GM21723 (cell line): ENCODE results near the gene RUSC1.
"Not testable (repeated sequence)": the region's sequence is repeated elsewhere in the genome, so short reads cannot be mapped to it uniquely, and the experiment has no call there.

Source experiments
- ATAC-seq: cut with Tn5 transposase; IDR thresholded peaks from one replicate; pipeline ENCODE4 v1.9.1; 2021; ENCODE audit warnings: mild to moderate bottlenecking, moderate library complexity; ENCODE audit not compliant: unreplicated experiment

RUSC1 gene, protein sequence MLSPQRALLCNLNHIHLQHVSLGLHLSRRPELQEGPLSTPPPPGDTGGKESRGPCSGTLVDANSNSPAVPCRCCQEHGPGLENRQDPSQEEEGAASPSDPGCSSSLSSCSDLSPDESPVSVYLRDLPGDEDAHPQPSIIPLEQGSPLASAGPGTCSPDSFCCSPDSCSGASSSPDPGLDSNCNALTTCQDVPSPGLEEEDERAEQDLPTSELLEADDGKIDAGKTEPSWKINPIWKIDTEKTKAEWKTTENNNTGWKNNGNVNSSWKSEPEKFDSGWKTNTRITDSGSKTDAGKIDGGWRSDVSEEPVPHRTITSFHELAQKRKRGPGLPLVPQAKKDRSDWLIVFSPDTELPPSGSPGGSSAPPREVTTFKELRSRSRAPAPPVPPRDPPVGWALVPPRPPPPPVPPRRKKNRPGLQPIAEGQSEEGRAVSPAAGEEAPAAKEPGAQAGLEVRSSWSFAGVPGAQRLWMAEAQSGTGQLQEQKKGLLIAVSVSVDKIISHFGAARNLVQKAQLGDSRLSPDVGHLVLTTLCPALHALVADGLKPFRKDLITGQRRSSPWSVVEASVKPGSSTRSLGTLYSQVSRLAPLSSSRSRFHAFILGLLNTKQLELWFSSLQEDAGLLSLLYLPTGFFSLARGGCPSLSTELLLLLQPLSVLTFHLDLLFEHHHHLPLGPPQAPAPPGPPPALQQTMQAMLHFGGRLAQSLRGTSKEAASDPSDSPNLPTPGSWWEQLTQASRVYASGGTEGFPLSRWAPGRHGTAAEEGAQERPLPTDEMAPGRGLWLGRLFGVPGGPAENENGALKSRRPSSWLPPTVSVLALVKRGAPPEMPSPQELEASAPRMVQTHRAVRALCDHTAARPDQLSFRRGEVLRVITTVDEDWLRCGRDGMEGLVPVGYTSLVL

DNA sequence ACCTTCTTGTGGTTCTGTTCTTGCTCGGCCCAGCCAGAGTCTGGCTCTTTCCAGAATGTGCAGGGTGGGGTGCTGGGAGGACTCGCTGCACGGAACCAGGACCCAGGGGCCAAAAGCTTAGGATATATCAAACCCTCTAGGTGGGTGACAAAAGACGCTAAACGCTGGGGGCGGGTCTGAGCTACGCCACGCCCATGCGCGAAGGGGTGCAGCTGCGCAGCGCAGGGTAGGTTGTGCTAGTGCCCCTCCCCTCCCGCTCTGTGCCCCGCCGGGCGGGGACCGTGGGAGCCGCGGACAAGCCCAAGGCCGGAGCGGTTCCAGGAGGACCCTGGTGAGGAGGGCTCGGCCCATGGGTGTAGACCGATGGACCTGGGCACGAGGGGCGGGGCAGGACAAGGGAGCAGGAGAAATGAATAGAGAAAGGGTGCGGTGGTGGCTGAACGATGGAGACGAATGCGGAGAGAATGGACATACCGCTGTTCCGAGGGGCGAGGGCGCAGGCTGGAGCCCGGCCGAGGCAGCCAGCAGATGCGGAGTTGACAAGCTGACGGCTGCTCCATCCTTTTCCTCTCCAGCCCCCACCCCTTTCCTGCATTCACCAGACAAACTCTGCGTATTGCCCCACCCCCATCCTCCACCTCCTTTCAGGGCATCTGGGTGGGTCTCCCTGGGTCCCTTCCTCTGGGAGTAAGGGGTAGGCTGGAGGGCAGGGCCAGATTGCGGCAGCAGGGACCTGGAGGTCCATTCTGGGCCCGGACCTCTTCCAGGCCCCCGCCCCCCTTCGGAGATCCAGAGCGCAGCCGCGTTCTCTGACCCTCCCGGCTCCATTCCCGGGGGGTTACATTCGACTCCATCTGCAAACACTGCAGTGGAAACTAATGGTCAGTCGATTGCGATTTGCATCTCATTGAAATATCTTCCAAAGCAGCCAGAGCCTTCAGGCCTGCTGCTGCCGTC lies at the start of gene RUSC1:
RUSC1 (plus strand) TSS at position 234 of the 957 bp plus-strand sequence. CDS start 880 bp downstream, outside the sequence.
- ATAC-seq, result no peak

DNA sequence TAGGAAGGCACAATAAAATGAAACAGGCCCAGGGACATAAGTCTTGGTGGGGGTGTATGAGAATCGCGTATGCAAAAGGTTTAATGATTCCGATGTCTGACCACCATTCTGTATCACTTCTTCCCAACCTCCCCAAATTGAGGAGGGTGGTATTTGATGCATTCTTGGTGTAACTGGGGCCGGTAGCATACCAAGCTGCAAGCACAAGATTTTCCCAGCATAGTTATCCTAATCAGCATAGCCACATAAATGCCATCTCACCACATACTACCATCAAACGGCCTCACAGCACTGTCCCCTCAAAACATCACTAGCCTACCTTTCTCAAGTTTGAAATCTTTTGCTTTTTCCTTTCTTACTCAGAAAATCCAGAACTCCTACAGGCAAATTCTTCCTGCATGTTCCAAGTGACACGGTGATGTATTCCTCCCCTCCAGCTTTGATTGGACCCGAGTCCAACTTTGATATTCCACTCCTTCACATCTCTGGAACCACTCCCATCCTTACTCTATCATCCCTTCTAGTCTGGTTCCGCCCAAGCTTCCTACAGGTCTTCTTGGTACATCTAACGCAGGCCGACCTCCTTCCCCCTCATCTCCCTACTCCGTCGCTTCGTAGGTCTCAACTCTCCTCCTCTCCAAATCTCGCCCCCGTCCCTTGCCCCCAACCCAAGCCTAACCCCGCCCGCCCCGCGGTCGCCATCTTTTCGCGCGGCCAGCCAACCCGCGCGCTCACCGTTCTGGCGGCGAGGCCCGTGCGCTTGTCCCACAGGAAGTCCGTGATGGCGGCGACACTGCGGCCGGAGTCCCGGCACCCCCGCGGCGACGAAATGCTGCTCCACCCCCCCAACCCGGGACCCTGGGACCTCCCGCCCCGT lies 48.0 kb upstream of the RUSC1 start:
- peak; percentile 34 for ATAC-seq

DNA sequence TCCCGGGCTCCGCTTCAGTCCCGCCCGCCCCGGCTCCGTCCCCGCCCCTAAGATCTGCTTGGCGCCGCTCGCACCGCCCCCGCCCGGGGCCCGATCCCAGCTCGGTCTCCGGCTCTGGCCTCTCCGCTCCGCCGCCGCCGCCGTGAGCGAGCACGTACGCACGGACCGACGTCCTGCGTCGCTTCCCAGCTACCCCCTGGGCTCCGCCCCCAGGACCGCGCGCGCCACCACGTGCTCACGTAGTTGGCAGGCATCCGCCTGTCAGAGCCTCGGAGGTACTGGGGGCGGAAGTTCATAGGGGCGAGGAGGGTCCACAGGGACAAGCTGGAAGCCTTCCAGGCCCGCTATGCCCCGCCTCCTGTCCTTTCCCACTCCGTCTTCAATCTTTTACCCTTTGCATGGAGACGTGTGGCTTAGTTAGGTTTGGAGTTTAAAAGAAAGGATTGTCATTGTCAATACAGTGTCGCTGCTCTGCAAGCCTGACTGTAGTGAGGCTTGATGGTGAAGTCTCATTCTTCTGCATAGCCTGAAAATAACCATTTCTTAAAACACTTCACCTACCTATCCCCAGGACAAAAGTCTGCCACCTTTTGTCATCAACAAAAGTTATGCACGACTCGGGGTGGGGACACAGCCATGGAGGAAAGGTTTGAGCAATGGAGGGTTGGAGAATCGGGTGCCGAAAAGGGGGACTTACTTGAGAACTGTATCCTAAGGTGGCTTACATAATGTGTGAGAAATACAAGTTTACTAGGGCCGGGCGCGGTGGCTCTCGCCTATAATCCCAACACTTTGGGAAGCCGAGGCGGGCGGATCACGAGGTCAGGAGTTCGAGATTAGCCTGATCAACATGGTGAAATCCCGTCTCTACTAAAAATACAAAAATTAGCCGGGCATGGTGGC lies 47.1 kb upstream of the RUSC1 start, which contains the start of gene CLK2:
CLK2 (minus strand) TSS at position 162 of the 903 bp plus-strand sequence. CDS start 2,527 bp downstream, outside the sequence.
- ATAC-seq, result peak; percentile 77

DNA sequence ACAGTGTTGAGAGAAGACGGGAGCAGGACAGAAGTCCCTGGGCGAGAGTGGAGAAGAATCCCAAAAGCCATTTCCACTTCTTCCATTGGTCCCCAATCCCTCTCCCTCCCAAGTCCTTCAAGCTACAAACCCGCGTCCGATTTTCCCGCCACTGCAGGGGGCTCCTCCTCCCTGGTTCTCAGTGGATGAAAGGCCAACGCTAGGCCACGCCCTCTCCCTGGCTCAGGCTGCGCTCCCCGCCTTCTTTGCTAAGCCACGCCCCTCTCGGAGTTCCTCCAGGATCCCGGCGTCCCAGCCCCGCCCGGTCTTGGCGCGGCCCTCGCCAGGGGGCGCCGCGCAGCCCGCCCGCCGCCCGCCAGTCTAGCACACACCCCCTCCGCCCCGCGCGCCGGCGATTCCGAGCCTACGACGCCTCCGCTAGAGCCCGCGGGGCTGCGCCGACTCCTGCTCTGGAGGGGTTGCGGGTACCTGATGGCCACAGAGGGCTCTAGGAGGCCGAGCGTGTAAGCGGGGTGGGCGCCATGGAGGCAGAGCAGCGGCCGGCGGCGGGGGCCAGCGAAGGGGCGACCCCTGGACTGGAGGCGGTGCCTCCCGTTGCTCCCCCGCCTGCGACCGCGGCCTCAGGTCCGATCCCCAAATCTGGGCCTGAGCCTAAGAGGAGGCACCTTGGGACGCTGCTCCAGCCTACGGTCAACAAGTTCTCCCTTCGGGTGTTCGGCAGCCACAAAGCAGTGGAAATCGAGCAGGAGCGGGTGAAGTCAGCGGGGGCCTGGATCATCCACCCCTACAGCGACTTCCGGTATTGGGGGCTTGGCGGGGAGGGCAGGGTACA lies 43.4 kb upstream of the RUSC1 start, which contains the start of gene HCN3:
HCN3 (plus strand) TSS at position 394 of the 832 bp plus-strand sequence; CDS start at position 522, 128 bp downstream.
- peak; percentile 62 for ATAC-seq

DNA sequence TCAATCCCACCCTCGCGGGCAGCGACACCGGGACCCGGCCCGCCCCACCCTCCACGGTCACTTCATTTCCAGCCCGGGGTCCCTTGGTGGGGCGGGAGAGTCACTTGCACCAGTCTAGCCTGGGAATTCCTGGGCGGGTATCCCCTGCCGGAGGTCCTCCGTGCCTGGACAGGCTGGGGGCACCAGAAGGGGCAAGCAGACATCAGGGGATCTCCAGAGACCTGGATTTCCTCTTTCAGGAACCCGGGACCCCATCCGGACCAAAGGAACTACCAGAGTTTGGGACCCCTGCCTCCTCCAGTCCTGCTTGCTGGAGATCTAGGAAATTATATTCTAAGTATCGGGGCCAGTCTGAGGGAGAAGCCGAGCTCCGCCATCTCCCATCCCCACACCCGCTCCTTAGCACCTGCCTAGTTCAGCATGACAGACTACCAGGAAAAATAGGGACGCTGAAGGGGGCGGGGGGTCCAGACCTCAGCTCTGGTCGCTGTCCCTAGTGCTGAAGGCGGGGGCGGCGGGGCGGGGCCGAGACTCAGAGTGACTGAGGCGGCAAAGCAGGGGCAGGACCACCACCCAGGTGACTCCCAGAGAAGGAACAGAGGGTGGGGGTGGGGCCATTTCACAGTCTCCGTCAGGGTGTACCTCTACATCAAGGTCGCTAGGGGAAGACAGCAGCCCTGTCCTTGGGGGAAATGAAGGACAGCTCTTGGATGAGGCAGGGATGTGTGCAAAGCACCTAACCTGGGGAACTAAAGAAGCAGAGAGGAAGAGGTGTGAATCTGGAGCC lies 42.6 kb upstream of the RUSC1 start:
- no peak for ATAC-seq

DNA sequence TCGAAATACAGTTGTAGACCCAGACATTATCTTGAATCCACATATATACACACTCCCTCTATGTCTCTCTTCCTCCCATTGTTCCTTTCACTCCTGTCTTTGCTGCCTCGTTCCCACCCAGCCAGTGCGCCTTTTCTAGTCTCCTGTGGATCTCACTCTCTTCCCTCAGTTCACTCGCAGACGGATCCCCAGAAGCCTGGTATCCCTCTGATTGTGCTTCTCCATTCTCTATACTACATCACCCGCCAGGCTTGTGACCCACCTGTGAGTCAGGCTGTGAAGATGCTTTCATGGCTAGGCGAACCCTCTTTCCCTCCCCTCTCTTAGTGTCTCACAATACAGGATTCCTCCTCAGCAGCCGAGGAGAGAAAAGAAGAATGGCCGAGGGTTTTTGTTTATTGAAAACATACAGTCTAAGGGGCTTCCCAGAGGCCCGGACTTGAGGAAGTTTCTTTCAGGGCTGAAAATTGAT lies 42.0 kb upstream of the RUSC1 start:
- ATAC-seq, result no peak

DNA sequence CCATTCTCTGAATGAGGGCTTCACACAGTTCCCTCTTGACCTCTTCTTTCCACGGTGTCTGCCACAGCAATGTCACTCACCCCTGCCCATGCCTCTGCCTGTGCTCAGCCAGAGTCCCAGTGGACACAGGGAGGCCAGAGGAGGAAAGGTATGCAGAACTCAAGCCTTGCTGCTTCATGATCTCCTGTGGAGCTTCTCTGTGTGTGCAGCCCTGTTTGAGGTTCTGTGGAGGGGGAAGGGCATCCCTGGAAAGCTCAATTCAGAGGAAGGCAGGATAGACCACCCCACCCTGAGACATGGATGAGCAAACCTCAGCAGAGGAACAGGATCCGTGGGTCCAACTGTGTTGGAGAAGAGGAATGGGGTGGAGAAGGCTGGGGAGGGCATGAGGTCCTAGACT lies 41.4 kb upstream of the RUSC1 start:
- no peak for ATAC-seq

DNA sequence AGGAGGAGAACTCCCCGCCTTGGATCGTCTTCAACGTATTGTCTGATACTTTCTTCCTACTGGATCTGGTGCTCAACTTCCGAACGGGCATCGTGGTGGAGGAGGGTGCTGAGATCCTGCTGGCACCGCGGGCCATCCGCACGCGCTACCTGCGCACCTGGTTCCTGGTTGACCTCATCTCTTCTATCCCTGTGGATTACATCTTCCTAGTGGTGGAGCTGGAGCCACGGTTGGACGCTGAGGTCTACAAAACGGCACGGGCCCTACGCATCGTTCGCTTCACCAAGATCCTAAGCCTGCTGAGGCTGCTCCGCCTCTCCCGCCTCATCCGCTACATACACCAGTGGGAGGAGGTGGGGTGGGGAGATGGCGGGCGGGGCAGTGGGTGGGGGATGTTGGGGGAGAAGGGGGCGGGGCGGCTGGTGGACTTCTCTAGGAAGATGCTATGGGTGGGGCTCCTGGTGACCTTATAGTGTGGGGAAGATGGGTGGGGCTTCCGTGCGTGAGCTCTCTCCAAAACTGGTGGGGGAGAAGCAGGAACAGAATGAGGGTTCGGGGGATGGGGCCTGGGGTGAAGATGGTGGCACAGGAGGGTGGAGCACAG lies 38.1 kb upstream of the RUSC1 start:
- no peak for ATAC-seq

DNA sequence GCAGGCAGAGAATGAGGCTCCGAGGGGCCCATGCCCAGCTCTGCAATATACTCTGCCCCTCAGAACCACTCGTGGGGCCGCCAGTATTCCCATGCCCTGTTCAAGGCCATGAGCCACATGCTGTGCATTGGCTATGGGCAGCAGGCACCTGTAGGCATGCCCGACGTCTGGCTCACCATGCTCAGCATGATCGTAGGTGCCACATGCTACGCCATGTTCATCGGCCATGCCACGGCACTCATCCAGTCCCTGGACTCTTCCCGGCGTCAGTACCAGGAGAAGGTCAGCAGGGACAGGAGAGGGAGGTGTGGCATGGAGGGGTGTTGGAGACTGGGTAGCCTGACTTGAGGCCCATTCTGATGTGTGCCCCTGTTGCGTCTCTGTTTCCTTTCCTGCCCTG lies 36.2 kb upstream of the RUSC1 start:
- ATAC-seq, result no peak

DNA sequence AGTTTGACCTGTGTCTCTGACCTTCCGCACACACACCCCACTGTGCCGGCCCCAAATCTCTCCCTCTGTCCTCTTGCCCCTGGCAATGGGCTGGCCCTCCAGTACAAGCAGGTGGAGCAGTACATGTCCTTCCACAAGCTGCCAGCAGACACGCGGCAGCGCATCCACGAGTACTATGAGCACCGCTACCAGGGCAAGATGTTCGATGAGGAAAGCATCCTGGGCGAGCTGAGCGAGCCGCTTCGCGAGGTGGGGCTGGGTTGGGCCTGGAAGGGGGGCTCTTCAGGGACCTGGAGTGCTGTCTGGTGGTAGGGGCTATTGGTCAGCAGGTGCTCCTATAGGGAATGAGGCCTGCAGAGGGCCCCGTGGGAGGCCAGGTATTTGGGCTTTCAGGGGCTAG lies 35.6 kb upstream of the RUSC1 start:
- no peak for ATAC-seq

DNA sequence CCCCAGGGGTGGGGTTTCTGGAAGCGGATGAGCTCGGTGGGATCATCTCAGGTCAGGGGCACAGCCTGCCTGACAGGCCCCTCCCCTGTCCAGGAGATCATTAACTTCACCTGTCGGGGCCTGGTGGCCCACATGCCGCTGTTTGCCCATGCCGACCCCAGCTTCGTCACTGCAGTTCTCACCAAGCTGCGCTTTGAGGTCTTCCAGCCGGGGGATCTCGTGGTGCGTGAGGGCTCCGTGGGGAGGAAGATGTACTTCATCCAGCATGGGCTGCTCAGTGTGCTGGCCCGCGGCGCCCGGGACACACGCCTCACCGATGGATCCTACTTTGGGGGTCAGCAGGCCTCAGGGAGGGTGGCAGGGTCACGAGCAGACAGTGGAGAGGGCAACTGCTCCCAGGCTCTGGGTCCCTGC lies 35.1 kb upstream of the RUSC1 start:
- no peak for ATAC-seq

DNA sequence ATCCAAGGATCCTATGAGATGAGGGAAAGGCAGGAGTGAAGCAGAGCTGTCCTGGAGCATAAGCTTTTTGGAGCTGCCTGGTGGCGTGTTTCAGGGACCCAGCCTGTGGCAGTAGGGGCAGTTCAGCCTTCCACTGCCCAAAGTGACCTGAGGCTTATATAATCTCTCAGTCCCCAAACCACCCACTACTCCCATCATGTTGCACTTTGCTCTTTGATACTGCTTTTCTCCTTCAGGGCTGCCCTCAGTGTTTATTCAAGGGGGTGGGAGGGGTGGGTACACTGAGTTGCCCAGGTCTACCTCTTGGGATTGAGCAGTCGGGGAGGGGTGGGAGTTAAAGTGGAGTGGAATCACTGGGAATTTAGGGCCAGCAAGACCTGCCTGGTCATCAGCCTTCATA lies 34.1 kb upstream of the RUSC1 start:
- ATAC-seq, result no peak

DNA sequence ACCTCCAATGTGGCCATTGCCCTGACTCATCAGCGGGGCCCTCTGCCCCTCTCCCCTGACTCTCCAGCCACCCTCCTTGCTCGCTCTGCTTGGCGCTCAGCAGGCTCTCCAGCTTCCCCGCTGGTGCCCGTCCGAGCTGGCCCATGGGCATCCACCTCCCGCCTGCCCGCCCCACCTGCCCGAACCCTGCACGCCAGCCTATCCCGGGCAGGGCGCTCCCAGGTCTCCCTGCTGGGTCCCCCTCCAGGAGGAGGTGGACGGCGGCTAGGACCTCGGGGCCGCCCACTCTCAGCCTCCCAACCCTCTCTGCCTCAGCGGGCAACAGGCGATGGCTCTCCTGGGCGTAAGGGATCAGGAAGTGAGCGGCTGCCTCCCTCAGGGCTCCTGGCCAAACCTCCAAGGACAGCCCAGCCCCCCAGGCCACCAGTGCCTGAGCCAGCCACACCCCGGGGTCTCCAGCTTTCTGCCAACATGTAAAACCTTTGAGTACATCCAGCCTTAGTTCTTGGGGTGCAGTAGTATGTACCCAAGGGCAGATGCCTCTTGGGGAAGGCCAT lies 32.6 kb upstream of the RUSC1 start:
- no peak for ATAC-seq

DNA sequence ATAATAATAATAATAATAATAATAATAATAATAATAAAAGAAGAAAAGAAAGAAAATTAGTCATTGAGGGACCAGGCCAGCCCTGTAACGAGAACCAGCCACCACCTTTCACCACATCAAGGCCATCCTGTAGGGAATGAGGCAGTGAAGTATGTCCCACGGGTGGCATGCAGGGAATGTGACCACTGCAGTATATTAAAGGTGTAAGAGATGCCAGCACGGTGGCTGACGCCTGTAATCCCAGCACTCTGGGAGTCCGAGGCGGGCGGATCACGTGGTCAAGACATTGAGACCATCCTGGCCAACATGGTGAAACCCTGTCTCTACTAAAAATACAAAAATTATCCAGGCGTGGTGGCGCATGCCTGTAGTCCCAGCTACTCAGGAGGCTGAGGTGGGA lies 29.7 kb upstream of the RUSC1 start:
- ATAC-seq, result not testable (repeated sequence)

DNA sequence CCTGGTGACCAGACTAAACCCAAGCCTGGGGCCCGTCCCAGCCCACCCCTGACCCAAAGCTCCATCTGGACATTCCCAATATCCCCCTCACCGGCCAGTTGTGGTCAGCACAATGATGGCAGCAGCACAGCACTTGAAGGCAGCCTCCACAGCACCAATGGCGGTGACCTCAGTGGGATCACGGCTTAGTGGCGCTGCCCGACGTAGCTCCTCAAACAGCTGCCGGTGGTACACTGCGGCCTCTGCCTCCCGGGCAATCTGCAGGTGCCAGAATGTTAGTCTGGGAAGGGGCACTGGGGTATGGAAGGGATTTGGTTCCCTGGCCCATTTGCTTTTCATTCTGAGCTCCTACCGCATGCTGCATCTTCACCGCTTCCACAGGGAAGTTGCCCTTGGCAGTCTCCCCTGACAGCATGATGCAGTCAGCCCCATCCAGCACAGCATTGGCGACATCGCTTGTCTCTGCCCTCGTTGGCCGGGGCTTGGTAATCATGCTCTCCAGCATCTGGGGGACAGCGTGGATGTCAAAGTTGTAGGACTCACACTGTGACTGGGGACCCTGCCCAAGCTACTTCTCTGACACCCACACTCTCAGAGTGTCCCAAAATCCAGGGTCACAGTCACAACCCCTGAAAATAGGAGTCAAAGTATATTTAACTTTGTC lies 27.5 kb upstream of the RUSC1 start:
- no peak for ATAC-seq
